NB4 (cell line): ENCODE data around the gene CR1L.
"Not testable (repeated sequence)": the region's sequence is repeated elsewhere in the genome, so short reads cannot be mapped to it uniquely, and the experiment has no call there.

Source experiments
- POLR2A ChIP-seq: IDR thresholded peaks from 2 replicates; pipeline ENCODE4 v1.6.1; 2011; ENCODE audit warnings: mild to moderate bottlenecking; ENCODE audit not compliant: insufficient read length; ENCODE audit errors: extremely low read depth
- TF ChIP-seq, protein P1 (sequence below): IDR thresholded peaks from one replicate; pipeline ENCODE4 v1.5.1; 2012; ENCODE audit warnings: low read depth, low read length

DNA sequence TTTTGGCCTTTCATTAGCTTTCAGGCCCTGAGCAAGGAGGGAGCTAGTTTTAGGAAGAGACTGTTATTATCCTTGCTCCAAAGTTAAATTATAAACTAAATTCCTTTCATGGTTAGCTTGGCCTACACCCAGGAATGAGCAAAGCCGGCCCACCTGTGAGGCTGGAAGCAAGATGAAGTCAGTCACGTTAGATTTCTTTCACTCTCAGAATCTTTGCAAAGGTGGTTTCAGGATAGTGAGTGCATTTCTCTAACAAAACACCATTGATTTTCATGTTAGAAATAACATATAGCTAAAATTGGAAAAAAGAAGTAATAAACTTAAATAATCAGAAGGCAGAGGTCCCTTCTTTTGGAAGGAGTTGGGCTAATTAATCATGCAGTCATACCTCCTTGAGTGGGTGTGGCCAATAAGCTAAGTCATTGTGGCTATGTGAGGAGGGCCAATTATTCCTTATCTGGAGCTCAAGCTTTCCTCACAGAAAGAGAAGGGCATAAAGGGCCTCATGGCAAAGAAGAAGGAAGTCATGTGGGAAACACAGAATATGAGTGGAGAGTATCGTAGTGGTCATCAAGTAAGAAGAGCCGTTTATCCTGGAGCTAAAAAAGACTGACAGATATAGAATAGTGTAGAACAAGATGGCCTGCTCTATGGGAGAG is 83.4 kb downstream of the CR1L start:
- TF ChIP-seq, protein P1, sequence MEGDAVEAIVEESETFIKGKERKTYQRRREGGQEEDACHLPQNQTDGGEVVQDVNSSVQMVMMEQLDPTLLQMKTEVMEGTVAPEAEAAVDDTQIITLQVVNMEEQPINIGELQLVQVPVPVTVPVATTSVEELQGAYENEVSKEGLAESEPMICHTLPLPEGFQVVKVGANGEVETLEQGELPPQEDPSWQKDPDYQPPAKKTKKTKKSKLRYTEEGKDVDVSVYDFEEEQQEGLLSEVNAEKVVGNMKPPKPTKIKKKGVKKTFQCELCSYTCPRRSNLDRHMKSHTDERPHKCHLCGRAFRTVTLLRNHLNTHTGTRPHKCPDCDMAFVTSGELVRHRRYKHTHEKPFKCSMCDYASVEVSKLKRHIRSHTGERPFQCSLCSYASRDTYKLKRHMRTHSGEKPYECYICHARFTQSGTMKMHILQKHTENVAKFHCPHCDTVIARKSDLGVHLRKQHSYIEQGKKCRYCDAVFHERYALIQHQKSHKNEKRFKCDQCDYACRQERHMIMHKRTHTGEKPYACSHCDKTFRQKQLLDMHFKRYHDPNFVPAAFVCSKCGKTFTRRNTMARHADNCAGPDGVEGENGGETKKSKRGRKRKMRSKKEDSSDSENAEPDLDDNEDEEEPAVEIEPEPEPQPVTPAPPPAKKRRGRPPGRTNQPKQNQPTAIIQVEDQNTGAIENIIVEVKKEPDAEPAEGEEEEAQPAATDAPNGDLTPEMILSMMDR = not testable (repeated sequence)
- not testable (repeated sequence) for TF ChIP-seq POLR2A
